HT1080 (cell line): ENCODE data around the gene HOXD11. TPM values are rescaled to one million over a fixed set of nuclear protein-coding genes. Genes with fewer than 3 reads are reported as not detected.

Experiments used
- DNase-seq: peaks from one replicate; pipeline ENCODE4 v3.0.0-alpha.2; 2015; ENCODE audit warnings: low read depth
- total RNA-seq: library from RNA; depleted of rRNA; stranded (reverse); fragments of >200 nt; shearing (Covaris generic); gene quantifications from 2 replicates; pipeline ENCODE4 v1.2.3, GENCODE V29; 2014

Gene HOXD11
- total RNA-seq, 1 experiment from 2014 or later = 8.9 TPM

DNA sequence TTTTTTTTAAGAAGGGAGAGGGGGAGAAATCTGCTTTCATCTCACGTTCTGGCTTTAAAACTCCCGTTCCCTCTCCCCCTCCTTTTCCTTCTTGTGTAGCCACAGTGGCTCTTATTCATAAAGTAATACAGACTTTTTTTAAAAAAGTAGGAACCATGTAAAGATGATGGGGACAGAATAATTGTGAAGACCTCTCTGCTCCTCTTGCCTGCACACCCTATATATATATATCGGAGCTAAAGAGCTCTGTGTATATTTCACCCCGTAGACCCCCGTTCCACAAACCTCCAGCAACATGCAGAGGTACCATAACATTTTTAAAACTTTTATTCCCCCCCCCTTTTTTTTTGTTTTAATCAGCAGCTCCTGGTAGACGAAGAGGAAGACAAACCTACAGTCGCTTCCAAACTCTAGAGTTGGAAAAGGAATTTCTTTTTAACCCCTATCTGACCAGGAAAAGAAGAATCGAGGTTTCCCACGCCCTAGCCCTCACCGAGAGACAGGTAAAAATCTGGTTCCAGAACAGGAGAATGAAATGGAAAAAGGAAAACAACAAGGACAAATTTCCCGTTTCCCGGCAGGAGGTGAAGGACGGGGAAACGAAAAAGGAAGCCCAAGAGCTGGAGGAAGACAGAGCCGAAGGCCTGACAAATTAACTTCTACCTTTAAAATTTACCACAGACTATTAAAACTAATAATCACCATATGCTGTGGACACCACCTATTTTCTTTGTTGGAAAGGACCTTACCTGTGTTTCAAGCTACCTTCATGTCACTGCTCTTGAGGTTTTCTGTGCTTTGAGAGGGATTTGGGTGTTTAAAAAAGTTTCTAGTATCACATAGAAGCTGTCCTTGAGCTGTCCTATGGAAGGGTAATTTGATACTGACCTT is 24.1 kb downstream of the HOXD11 start:
- DNase-seq = no peak

DNA sequence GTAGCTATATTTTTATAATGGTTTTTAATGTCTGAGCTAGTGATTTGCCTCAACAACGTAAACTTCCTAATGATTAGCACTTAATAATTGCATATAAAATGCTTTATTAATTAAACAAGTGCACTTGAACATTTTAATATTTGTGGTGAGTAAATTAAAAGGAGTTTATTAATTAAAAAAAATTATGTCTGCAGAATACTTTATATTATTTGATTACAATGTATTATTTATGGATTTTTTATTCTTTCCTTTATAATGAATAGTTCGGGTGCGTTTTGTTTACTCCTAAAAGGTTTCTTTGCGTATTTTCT is 24.7 kb downstream of the HOXD11 start:
- DNase-seq = no peak

DNA sequence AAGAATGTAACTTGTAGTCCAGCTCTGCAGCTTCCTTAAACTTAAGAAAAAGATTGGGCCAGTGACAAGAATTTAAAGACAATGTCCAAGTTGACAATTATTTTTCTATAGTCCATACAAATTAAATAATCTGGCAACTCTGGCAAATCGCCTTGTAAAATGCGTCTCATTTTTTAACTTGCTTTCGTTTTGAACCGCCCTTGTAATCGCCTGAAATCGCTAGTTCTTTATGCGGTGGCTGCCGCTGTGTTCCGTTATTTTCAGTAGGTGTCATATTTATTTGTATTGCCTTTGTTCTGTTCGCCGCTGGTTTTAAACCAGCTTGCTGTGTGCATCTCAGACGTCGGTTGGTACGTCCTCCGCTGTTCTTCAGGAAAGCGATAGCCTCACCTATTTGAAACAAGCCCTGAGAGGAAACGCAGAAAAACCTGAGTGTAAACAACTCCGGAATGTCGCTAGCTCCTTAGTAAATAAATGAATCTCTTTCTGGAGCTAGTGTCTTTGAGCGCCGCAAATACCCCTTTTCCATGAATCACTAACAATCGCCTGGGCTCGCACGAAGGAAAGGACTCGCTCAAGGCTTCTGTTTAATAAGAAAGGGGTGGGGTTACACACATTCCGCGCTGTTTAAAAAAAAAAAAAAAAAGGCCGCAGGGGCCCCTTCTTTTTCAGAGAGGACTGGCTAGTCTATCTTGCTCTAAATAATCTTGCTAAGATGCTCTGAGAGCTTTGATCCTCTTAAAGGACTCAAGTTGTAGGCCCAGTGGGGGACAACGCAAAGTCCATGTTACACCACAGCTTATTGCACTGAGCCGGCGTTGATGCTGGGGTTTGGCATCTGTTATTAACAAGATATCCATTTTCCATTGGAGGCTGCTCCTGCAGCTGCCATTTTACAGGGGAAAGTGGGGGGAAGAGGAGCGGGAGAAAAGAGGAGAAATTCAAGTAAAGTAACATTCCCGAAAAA is 25.4 kb downstream of the HOXD11 start:
- no peak for DNase-seq

DNA sequence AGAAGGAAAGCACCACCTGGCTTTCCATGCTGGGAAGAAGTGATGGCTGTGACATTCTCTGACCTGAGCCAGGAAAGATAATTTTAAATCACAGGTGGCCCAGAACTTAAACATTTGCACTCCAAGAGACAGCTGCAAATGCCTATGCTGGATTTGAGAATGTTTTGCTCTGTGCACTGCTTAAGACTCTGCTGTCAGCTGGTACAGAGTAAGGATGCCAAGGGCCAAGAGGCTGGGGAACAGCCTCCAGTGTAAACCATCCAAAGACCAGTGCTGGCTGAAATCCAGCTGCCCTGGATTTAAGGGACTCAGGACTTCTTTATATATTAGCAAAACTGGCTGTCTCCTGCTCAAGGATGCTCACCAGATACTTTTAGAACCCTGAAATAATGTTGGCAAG is 26.3 kb downstream of the HOXD11 start:
- no peak for DNase-seq

DNA sequence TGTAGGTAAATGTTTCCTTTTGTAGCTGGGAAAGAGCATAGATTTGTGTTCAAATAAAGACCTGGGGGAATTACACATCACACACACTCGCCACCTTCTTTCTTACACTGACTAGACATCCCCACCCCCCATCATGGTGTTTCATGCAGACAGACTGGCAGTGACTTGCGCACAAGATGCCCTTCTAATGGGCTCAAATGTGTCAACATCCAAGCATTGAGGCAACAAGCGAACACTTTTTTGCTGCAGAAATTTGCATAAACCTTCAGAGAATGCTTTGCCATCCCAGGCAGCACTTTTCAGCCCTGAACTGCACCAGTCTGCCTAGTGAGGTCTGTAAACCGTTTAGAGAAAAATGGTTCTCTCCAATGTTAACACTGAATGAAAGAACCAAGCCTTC is 27.0 kb downstream of the HOXD11 start:
- no peak for DNase-seq

DNA sequence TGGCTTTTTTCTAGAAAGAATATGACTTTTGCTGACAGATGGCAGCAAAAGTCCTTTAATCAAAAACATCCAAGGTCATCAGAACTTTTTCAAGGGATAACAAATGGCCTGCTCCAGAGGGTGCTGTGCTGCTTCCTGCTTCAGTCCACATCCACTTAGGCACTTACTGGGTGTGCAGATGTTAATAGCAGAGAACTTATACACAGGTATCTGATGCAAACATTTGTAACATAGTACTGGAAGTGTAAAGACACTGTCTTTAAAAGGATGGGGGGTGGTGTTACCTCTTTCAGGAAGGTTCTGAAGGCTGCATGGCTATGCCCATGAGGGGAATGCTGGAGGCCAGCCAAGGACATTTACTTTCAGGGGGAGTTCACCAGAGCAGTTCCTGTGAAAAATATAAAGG is 28.0 kb downstream of the HOXD11 start:
- peak; percentile 49 for DNase-seq

DNA sequence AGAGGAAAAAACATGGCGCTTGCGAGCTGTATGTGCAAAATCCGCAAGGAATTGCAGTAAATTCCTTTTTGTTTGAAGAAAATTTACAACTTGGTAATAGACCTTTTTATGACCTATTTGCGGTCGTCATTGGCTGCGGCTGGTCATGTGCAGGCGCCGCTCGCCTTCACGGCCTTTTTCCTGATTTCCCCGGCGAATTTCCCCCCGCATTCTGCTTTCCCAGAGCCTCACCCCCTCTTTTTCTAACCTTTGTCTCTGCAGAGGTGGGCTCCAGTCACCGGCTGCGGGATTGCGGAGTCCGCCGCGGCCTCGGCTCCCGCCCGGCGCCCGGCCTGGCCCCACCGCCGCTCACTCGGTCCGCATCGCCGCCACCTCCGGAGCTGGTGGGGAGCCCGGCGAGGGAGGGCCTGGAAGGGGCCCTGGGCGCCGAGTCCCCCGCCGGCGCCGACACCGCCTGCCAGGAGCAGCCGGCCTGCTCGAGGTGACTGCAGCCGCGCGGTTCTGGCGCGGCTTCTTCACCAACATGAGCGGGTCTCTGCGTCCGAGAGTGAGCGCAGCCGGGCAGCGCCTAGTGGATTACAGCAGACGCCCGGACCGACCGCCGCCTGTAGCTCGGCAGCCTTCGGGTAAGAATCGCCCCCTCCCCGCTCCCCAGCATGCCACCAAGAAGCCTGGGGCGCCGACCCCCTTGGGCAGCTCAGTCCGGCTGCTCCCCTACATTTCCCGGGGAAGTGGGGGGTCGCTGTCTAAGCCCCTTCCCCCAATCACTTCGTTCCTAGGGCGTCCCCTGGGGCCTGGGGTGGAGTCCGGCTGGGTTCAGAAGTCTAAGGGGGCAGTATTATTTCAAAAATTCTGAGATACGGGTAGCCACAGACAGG is 29.5 kb downstream of the HOXD11 start:
- no peak for DNase-seq

DNA sequence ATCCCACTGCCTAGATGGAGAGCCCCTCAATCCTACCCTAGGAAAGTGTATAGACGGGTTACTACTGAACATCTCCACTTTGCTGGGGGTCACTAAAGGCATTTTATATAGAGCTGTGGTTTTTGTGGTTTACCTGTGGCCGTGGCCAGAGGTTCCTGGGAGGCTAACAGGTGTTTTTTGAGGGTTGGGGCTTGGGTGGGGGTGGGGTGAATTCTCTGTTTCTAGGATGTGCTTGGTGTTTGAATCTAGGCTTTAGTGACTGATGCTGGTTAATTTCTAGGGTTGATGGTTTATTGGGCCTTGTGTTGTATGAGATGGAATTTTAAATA is 30.1 kb downstream of the HOXD11 start:
- no peak for DNase-seq

DNA sequence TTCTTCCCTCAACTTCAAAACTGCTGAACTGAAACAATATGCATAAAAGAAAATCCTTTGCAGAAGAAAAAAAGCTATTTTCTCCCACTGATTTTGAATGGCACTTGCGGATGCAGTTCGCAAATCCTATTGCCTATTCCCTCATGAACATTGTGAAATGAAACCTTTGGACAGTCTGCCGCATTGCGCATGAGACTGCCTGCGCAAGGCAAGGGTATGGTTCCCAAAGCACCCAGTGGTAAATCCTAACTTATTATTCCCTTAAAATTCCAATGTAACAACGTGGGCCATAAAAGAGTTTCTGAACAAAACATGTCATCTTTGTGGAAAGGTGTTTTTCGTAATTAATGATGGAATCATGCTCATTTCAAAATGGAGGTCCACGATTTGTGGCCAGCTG is 30.8 kb downstream of the HOXD11 start:
- DNase-seq = no peak

DNA sequence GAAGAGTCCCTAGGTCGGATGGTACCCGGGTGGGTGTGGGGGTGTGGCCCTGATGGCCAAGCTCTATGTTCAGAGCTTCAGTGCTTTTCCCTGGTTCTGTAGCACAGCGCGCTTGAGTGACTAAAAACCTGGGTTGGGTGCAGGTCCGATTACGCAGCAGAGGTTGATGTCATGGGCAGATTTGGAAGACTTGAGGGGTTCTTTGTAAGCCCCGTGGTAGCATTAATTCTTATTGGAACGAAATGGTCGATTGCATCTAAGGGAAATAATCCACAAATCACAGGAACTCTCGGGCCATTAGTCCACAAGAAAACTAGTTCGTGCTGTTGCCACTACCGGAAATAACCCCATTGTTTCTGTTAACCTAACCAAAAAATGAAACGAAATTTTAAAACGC is 31.4 kb downstream of the HOXD11 start:
- DNase-seq = no peak

DNA sequence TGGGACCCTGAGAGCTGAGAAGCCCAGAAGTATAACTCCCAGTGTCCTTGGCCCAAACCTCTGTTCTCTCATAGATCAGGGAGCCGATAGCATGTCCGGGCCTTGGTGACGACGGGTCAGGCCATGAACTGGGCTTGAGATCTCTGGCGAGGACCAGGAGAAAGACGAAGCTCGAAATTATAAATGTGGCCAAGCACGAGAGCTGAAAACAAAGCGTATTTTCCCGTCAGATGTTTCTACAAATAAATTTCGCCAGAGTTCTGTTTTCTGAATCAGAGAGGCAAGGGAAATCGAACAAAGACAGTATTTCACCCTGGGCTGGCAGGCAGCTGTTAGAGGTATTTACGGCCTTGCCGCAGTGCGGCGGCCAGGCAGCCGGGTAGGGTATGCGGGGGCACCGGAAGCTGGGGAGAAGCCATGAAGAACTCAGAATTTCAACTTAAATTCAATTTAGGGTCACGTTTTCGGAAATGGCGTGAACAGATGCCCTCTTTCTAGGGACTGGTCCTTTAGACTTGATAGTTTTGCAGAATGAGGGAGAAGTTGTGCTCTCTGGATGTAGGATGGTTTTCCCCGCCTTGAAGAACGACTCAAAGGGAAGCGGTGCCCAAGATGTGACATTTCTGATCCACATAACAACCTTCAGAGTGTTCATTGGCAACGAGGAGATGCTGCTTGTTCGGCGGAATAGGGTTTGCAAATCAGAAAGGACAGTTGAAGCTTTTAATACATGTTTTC is 32.0 kb downstream of the HOXD11 start:
- no peak for DNase-seq

DNA sequence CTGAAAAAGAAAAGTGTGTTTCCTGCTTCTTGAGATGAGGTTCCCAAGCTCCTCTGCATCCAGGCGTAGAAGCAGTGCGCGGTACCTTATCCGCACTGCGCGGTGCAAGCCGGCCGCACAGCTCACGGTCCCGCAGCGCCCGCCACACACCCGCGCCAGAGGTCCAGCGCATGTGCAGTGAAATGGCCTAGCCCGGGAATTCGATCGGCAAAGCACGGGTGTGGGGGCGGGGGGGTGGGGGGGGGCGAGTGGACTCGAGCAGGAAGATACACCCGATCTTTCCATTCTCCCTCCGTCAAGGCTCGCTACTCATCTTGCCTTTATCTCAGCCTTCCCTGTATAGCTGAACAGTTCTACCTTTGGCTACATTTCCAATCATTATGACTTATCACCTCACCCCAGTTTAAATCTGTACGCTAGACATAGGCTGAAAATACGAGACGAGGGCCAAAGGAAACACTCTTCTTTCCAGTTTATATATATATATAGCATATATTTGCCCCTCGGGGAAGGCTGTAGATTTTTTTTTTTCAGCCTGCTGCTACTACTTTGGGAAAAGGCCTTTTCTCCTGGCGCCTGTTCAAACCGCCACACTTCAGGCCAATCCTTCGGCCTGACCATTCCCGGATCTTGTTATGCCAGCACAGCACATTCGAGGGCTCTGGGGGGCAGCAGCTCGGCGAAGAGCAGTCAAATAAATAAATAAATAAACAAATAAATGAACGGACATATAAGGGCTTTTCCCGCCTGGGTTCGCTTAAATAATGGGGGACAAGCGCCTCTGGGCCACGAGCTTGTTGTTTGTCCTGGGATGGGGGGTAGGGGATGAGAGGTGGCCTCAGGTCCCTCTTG is 32.8 kb downstream of the HOXD11 start:
- no peak for DNase-seq

DNA sequence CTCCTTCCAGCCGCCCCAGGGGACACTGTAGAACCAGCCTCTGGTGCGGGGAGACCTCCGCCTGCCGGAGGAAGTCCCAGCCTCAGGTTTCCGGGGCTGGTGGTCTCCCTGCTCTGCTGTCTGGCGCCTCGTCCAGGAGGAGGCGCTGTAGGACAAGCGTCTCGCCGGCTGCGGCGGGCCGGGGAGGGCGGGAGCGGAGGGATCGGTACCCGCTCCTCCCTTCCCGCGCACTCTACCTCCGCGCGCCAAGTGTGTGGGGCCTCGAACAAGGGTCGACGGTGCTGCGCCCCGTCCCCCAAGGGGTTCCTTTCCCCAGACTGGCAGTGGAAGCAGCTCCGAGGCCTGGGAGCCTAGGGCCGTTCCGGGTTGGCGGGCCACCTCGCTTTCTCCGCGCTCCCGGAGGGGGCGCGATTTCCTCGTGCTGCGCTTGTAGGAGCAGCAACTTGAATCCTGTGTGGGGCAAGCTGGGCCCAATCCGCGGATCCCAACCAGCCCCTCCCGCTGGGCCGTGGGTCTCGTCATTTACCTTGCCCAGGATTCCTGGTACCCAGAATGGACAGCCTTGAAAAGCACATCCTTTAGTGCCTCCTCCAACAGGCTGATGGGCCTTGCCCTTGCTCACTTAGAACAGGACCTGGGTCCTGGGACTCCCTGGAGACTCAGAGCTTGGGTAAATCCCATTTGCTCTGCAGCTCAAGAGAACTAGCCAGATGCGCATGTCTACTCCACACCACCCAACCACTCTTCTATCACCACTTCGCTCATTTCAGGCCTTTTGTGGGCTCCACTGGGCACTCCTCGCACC is 33.6 kb downstream of the HOXD11 start:
- peak; percentile 75 for DNase-seq

DNA sequence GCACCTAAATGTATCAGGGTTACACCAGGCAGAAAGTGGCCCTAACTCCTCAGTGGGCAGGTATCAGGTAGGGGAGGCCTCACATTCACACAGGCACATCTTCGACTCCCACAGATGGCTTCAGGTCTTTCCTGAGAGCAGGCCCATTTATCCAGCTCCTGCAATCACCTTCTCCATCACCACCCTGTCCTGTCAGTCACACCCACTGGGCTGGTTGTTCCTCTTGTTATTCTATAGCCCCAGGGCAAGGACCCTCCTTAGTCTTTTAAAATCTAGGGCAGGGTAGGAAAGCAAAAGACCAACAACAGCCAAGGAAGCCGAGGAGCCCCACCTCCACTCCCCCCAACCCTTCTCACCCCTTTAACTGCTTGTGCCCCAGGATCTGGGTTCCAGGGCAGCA is 35.2 kb downstream of the HOXD11 start:
- DNase-seq = no peak

DNA sequence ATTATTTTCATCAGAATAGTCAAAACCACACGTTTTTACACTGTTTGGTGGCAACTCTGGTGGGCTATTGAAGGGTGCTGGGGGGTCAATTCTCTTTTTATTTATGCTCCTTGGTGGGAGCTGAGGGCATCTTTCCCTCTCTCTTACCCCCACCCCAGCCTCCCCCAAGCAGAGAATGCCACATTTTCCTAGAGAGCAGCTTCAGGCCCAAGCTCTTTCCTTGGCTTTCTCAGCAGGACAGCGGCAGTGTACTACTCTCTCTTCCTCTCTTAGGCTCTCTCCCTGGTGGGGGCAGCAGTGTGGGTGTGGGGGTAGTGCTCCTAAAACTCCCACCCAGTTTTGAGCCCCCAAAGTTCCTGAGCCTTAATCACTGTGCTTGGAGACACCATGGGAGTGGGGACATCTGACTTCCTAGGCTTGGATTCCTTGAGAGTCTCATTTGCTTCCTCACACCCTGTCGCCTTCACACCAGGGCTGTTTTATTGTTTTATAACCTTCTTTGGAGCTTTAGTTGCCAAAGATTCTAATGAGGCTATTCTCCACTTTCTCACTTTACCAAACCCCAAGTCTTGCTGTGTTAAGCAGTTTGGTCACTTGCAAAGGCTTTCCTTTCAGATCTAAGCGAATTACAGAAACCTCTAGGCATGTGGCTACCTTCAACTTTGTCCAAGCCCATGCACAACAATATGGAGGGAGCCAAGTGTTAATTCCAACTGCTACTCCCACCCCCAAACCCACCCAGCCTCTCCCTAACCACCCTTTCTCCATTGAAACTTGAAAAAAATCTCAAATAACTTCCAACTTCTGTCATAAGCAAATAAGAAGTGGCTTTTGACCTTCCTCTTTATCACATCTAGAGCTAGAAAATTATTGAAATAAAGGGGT is 38.2 kb downstream of the HOXD11 start:
- no peak for DNase-seq

DNA sequence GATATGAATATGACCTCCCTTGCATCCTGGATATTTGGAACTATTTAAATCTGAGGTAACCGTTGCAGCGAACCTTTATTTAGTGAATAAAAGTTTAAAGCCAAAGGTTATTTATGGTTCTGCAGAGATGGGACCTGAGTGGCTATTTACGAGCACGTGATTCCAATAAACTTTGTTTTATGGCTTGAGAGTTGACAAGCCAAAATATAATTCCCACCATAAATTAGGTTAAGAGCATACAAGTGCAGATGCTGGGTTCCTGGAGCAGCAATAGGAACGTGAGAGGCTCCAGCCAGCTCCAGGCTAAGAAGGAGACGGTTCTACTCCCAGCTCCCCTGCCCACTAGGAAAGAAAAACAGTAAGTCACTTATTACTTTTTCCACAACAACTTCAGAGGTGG is 39.0 kb downstream of the HOXD11 start:
- no peak for DNase-seq

DNA sequence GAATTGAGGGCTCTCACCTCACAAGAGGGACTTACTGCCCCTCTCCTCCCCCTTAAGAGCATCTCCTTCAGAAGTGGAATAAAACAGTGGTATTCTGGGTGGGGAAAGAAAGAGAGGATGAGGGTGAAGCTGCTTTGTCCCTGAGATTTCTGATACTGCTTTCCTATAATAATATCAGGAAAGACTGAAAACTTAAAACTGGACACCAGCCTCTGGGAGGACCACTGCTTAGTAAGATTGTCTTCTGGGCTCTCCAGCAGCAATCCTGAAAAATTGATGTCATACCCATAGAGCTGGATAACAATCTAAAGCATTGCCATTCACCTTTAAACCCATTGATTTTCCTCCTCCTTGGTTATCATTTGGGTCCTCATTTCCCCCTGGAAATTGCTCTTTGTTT is 39.6 kb downstream of the HOXD11 start:
- no peak for DNase-seq

DNA sequence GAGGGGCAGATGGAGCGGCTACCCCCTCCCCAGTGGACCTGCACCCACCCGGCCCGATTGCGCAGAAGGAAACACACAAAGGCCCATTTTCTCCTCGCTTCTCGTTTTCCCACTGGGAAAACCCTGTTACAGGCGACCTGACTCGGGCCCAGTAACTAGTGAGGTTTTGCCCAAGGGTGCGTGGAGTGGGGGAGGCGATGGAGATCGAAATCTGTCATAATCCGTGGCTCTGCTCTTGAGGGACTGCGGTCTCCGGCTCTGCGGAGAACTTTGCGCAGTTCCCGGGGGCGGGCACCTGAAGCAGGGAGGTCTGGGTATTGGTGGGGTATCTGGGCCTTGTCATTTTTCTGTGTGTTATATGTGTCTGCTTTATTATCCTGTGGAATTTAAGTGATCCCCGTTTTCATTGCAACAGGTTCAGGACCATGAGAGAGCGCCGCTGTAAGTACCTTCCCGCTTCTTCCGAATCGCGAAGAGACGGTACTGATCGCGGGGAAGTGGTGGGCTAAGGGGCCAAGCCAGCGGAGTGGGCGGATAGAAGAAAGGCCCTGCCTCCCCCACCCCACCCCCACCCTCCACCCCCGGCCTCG is 40.2 kb downstream of the HOXD11 start:
- no peak for DNase-seq
